Measurements from ENCODE around the gene MEIG1.
"Not testable (repeated sequence)": the region's sequence is repeated elsewhere in the genome, so short reads cannot be mapped to it uniquely, and the experiment has no call there.

GRCh38 chr10:15013530-15013929 is 54.3 kb downstream of the MEIG1 start:
- TF ChIP-seq CTCF, EZH2phosphoT487, EZH2 (IDR thresholded peaks at IDR 0.05): not testable (repeated sequence)
